Hindlimb muscle (tissue), 1 donor: ENCODE results near the gene LRIG3. TPM values are rescaled to one million over a fixed set of nuclear protein-coding genes. Genes with fewer than 3 reads are reported as not detected.
"Not testable (repeated sequence)": the region's sequence is repeated elsewhere in the genome, so short reads cannot be mapped to it uniquely, and the experiment has no call there.

Experiments
- DNase-seq: peaks from one replicate; pipeline ENCODE4 v3.0.0-alpha.2; 2013
- polyA plus RNA-seq: library from polyadenylated mRNA; unstranded; fragments of 120-200 nt; gene quantifications from one replicate; pipeline ENCODE4 v1.2.1, GENCODE V29; 2013; ENCODE audit not compliant: insufficient read length

Gene LRIG3
- 29.2 TPM for polyA plus RNA-seq

GRCh38 chr12:58920102-58920960 is at the start of gene LRIG3:
Gene LRIG3 (minus strand): TSS chr12:58920504. CDS start chr12:58920235, 269 bp downstream.
- DNase-seq: peak; percentile 98

- DNase-seq: no peak
These were observed 48.9 kb upstream of the LRIG3 start for GRCh38 chr12:58969237-58969636.

- DNase-seq: peak; percentile 36
These were observed 47.3 kb upstream of the LRIG3 start for GRCh38 chr12:58967561-58967960.

- no peak for DNase-seq
These were observed 46.6 kb upstream of the LRIG3 start for GRCh38 chr12:58966939-58967338.

GRCh38 chr12:58965568-58965967 is 45.3 kb upstream of the LRIG3 start:
- no peak for DNase-seq

- no peak for DNase-seq
These were observed 43.5 kb upstream of the LRIG3 start for GRCh38 chr12:58963844-58964243.

- no peak for DNase-seq
These were observed 41.6 kb upstream of the LRIG3 start for GRCh38 chr12:58961906-58962305.

GRCh38 chr12:58961166-58961565 is 40.9 kb upstream of the LRIG3 start:
- no peak for DNase-seq

- DNase-seq: no peak
These were observed 39.5 kb upstream of the LRIG3 start for GRCh38 chr12:58959639-58960300.

GRCh38 chr12:58957298-58957697 is 37.0 kb upstream of the LRIG3 start:
- no peak for DNase-seq

GRCh38 chr12:58955849-58956248 is 35.5 kb upstream of the LRIG3 start:
- DNase-seq: no peak

GRCh38 chr12:58954002-58954401 is 33.7 kb upstream of the LRIG3 start:
- DNase-seq: no peak

GRCh38 chr12:58950739-58951100 is 30.4 kb upstream of the LRIG3 start:
- DNase-seq: no peak

- not testable (repeated sequence) for DNase-seq
These were observed 29.8 kb upstream of the LRIG3 start for GRCh38 chr12:58949954-58950738.

GRCh38 chr12:58943079-58943478 is 22.8 kb upstream of the LRIG3 start:
- DNase-seq: no peak

GRCh38 chr12:58942345-58942744 is 22.0 kb upstream of the LRIG3 start:
- DNase-seq: no peak

GRCh38 chr12:58939399-58940100 is 19.2 kb upstream of the LRIG3 start:
- no peak for DNase-seq

- no peak for DNase-seq
These were observed 18.1 kb upstream of the LRIG3 start for GRCh38 chr12:58938440-58938839.

GRCh38 chr12:58934528-58934927 is 14.2 kb upstream of the LRIG3 start:
- no peak for DNase-seq

- no peak for DNase-seq
These were observed 12.7 kb upstream of the LRIG3 start for GRCh38 chr12:58932806-58933681.

- DNase-seq: no peak
These were observed 11.2 kb upstream of the LRIG3 start for GRCh38 chr12:58931518-58931917.
